ENCODE measurements around the gene HECW1.
A peak's percentile ranks its signal among the peaks of the same experiment; 100 is the strongest.
"Not testable (repeated sequence)": the region's sequence is repeated elsewhere in the genome, so short reads cannot be mapped to it uniquely, and the experiment has no call there.

Gene HECW1

GRCh38 chr7:43204081-43204480 lies 91.6 kb downstream of the HECW1 start:
- no peak for DNase-seq

DNA sequence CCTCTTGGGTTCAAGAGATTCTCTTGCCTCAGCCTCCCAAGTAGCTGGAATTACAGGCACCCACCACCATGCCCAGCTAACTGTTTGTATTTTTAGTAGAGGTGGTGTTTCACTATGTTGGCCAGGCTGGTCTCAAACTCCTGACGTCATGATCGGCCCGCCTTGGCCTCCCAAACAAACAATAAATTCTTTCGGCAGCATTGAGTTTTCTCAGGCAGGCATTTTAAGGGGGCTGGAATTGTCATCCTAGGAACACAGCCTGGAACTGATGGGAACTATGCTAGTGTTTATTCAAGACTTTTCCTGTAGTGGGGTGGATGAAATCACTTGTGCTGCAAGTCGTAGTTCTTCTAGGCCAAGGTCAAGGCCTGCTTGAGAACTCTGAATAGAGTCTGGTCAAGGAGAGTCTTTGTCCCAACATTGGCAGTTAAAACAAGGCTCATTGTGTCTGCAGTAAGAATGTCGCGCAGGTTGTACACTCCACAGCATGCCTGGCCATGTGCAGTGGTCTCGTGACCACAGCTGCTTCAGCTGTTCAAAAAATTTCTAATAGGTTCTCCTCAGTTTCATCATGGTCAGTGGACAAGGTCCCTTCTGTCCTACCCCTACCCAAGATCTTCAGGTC lies 92.8 kb downstream of the HECW1 start:
- DNase-seq, result no peak

- DNase-seq, result no peak
Measured at GRCh38 chr7:43208242-43208641, 95.8 kb downstream of the HECW1 start.

DNA sequence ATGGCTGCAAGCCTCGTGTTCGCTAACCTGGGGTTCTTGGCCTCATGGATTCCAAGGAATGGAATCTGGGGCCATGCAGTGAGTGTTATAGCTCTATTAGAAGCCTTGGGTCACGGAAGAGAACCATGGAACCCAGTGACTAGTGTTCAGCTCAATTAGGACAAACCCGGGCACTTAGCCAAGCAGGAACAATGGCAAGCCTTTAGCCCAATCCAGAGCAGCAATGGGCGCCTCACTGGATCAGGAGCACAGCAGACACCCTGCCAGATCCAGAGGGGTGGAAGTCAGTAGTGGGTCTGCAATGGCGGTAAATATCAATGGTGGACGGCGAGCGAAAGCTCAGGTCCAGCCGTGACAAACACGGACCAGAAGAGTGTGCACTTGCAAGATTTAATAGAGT lies 98.1 kb downstream of the HECW1 start:
- DNase-seq, result peak in 7 of 56 donors; percentile 2 to 15 (median 6)

DNA sequence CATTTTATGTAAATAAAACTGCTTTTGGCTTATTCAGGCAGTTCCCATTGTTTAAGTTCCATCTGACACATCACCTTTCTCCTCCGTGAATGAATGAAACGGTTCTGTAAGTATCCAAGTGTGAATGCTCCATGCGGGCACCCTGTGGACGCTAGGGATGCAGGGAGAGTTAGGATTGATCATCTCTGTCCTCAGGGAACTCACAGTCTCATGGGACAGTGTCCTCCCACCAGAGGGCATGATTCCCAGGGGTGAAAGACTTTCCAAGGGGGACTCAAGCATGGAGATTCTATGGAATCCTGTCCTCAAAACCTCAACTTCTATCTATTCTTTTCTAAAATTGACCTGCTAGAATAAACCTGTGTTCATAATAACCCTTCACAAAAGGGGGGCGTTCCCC lies 98.8 kb downstream of the HECW1 start:
- DNase-seq, result no peak

DNA sequence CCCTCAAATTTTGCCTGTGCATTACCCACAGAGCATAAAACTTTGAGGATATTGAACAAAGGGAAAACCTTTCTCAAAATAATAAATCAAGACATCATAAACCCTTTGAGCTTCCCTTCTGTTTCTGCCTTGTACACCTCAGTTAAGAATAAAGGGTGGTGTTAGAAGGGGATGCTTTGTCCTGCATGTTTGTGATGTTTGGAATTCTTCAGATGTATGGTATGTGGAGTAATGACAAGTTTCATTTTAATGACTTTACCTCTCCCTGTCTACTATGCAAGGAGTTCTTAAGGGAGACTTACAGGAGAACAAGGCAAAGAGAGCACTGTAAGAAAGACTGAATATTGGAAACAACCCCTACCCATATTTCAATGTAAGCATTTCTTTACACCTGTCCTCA lies 99.2 kb downstream of the HECW1 start:
- DNase-seq, result no peak

- DNase-seq, result no peak
Measured at GRCh38 chr7:43212921-43213320, 100.5 kb downstream of the HECW1 start.

- DNase-seq, result no peak
Measured at GRCh38 chr7:43215061-43215460, 102.6 kb downstream of the HECW1 start.

DNA sequence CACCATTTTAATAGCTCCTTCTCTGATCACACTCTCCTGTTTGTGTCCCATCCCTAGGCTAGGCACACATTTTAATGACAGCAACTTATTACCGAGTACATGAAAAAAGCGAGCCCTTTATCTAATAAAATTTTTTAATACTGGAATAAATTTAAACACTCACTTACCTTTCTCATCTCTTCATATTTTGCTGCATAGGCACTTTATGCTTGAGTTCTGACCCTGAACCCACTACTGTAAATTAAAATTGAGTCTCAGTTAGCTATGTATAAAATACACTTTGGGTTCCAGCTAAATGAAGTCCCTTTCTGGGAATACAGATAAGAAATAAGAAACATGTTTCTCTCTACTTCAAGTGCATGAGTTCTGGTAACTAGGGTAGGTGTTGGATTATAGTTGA lies 104.6 kb downstream of the HECW1 start:
- DNase-seq, result no peak

DNA sequence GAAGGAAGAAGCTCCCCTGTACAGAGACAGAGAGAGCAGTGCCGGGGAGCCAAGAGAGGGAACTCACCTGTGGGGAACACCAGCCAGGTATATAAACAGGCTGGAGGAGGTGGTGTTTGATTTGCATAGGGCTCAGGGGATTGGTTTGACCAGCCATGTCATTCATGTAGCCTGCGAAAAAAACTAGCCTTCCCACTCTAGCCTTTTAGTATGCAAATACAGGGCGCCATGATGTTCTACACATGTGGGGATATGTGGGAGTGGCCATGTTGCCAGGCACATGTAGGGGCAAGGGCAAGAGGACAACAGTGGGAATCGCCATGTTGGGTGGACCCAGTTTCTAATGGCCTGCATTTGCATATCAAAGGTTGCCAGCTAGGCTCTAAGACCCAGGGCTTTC lies 106.5 kb downstream of the HECW1 start:
- not testable (repeated sequence) for DNase-seq

- DNase-seq, result no peak
Measured at GRCh38 chr7:43220250-43220649, 107.8 kb downstream of the HECW1 start.

DNA sequence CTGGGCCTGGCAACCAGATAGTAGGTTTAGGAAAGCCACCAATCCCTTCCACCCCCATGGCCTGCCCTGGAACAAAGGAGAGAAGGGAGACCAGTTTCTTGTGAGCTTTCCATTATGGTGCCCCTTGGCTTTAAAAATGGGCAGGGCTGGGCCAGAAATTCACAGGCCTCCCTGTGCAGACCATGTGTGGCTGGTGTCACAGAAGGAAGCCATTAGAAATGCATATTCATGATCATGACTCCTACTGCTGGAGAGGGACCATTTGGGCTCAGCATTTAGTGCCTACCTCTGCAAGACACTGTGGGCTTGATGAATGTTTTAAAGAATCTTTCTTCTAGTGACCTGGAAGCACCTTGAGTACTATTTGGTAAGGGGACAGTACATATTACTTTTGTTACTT lies 108.3 kb downstream of the HECW1 start:
- no peak for DNase-seq

DNA sequence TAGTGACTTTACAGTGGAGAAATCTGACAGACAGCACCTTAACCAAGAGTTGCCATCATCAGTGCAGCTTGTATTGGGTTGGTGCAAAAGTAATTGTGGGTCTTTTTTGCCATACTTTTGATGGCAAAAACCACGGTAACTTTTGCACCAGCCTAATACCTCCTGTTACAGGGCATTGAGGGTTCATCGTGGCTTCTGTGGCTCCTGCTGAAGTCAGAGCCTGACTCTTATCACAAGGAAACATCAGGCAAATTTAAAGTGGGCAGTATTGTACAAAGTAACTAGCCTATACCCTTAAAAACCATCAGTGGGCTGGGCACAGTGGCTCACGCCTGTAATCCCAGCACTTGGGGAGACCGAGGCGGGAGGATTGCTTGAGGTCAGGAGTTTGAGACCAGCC lies 117.4 kb downstream of the HECW1 start:
- no peak for DNase-seq

GRCh38 chr7:43232366-43232765 lies 119.9 kb downstream of the HECW1 start:
- DNase-seq, result no peak

DNA sequence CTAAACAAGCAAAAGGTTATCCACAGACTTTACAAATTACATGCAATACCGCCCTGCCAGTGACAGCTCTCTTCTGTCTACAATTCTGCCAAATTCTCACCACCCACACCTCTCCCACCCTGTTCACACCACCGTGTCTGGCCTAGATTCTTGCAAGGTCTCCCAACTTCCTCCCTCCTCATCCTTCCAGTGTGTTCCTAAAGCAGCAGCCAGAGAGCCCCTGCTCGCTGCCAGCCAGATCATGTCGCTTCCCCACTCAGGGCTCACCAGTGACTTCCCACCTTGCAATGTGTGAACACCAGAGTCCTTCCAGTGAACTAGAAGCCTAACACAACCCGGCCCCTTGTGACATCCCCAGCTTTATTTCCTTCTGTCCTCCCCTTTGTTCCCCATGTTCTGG lies 121.6 kb downstream of the HECW1 start:
- DNase-seq, result no peak

DNA sequence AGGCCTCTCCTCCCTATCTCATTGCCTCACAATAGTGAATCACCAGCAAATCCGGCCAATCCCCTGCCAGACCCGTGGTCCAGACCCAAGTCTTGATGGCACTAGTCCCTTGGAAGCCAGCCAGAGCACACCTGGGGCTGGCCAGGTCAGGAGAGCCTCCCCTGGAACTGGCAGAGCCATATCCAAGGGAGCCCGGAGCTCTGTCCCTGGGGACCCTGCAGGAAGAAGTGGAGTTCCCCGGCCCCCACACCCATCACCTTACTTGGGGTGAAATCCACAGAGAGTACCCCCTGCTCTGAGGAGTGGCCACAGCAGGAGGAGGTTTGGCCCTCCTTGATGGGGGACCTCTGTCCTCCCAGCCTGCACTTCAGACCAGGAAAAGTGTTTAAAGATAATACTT lies 122.5 kb downstream of the HECW1 start:
- DNase-seq, result no peak

GRCh38 chr7:43240565-43240964 lies 128.1 kb downstream of the HECW1 start:
- DNase-seq, result no peak

- no peak for DNase-seq
Measured at GRCh38 chr7:43242628-43243255, 130.3 kb downstream of the HECW1 start.

DNA sequence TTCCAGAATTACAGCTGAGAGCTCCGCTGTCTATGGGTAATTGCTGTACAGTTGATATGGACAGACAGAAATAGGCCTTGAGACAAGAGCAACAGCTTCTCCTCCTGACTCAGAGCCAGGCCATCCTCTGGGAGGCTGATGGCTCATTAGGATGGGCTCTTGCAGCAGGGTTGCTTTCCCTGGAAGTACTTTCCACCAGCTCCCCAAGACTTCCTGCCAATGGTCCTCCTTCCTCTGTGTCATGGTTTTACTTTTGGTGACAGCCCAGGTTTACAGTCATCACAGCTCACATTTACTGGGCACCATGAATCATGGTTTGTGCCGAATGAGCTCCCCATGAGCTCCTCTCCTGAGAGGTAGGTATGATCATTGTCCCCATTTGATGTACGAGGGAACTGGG lies 131.8 kb downstream of the HECW1 start:
- no peak for DNase-seq

GRCh38 chr7:43244784-43245183 lies 132.3 kb downstream of the HECW1 start:
- DNase-seq, result peak in 7 of 56 donors; percentile 2 to 19 (median 11)

- DNase-seq, result no peak
Measured at GRCh38 chr7:43247757-43248156, 135.3 kb downstream of the HECW1 start.

DNA sequence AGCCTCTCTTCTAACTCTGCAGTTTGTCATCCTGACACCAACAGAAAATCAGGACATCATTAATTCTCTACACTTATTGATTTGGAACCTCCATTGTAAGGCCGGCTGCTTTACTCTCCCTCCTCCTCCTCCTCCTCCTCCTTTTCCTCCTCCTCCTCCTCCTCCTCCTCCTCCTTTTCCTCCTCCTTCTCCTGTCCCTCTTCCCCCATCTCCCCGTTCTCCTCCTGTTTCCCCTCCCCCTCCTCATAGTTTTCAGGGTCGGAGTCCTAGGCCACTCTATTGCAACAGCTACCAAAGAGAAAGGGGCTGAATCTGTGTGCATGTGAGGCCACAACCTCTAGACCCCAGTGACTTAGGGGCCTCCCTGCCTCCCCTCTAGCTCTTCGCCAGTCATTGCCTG lies 136.1 kb downstream of the HECW1 start:
- DNase-seq, result no peak

DNA sequence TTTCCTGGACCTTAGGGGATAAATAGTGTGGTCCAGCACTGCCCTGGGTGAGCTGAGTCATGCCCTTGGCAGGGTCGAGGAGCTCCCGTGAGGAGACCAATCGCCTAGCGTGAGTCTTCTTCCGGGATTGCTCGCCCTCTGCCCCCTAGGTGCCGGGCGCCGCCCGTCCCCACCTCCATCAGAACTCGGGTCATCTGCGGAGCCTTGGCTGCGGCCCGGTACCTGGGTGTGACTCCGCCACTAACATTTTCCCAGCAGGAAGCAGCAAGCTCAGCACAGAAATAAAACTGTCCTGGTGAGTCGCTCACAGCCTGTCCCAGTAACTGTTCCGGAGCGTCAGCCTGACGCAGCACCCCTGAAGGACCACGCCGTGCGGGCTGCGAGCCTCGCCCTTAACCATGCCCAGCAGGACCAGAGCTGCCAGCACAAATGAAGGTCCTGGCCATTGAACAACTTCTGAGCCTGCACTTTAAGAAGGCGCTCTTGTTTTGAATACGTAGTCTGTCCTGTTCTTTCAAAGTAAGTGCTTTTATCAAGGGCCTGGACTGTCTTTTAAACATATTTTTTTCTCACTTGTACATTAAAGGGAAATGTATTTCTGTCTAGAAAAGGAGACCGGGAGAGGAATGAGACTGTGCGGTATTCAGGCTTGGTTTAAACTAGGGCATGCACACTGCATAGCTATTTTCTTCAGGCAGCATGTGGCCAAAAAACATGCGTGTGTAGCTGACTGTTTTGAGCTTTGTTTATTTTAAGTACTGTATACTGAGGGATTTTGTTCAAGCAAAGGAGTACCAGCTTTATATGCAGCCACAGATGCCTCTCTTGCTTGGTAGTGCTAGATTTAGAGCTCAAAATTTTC lies 136.7 kb downstream of the HECW1 start:
- DNase-seq, result peak in 1 of 56 donors; percentile 24

Data from nucleus accumbens (tissue), 56 donors.